GM21367 (cell line): Measurements from ENCODE around the gene ZNF883.
"Not testable (repeated sequence)": the region's sequence is repeated elsewhere in the genome, so short reads cannot be mapped to it uniquely, and the experiment has no call there.

Experiments used
- ATAC-seq: cut with Tn5 transposase; IDR thresholded peaks from one replicate; pipeline ENCODE4 v1.9.1; 2021; ENCODE audit not compliant: unreplicated experiment

ZNF883 gene

GRCh38 chr9:113011911-113012381, at the start of gene ZNF883:
ZNF883 (minus strand) TSS chr9:113012192.
- no peak for ATAC-seq

- ATAC-seq: not testable (repeated sequence)
Measured at GRCh38 chr9:113061072-113061850, 49.3 kb upstream of the ZNF883 start.

GRCh38 chr9:113059581-113060284, 47.7 kb upstream of the ZNF883 start:
- ATAC-seq: not testable (repeated sequence)

GRCh38 chr9:113057193-113057592, 45.2 kb upstream of the ZNF883 start:
- ATAC-seq: no peak

GRCh38 chr9:113056191-113057106, 44.5 kb upstream of the ZNF883 start, which contains the start of gene ZFP37:
ZFP37 (minus strand) TSS chr9:113056724; CDS start chr9:113056688, 36 bp downstream.
- peak; percentile 96 for ATAC-seq

GRCh38 chr9:113042884-113043657, 31.1 kb upstream of the ZNF883 start:
- no peak for ATAC-seq

GRCh38 chr9:113026200-113026599, 14.2 kb upstream of the ZNF883 start:
- ATAC-seq: no peak

GRCh38 chr9:113018247-113018646, 6.3 kb upstream of the ZNF883 start:
- ATAC-seq: no peak

GRCh38 chr9:113012492-113012891, 500 bp upstream of the ZNF883 start:
- ATAC-seq: no peak

GRCh38 chr9:113005777-113006176, 6.2 kb downstream of the ZNF883 start:
- no peak for ATAC-seq

GRCh38 chr9:112997236-112997941, 14.6 kb downstream of the ZNF883 start:
- no peak for ATAC-seq

GRCh38 chr9:112971415-112971814, 40.6 kb downstream of the ZNF883 start:
- ATAC-seq: no peak

GRCh38 chr9:112970939-112971338, 41.1 kb downstream of the ZNF883 start:
- no peak for ATAC-seq

- no peak for ATAC-seq
Measured at GRCh38 chr9:112969730-112970129, 42.3 kb downstream of the ZNF883 start.

- ATAC-seq: no peak
Measured at GRCh38 chr9:112955550-112955949, 56.4 kb downstream of the ZNF883 start.

GRCh38 chr9:112945620-112946208, 66.3 kb downstream of the ZNF883 start:
- no peak for ATAC-seq

- no peak for ATAC-seq
Measured at GRCh38 chr9:112939418-112939817, 72.6 kb downstream of the ZNF883 start.

GRCh38 chr9:112933696-112934095, 78.3 kb downstream of the ZNF883 start:
- no peak for ATAC-seq

GRCh38 chr9:112925058-112925641, 86.8 kb downstream of the ZNF883 start:
- no peak for ATAC-seq
